Natural killer cell (primary cell): ENCODE results near the gene PCDHGA5. TPM values are rescaled to one million over a fixed set of nuclear protein-coding genes. Genes with fewer than 3 reads are reported as not detected.
"Not testable (repeated sequence)": the region's sequence is repeated elsewhere in the genome, so short reads cannot be mapped to it uniquely, and the experiment has no call there.

ENCODE experiments used
- ATAC-seq, 3 donors: fragments of 150-1000 bp in 2 of 3; fragments of 200-7000 bp in 1 of 3; cut with Tn5 transposase; 1 replicate in 1 of 3; 2 replicates in 2 of 3; pipeline ENCODE4 v1.10.0; 2021; ENCODE audit warnings: mild to moderate bottlenecking in 2 of 3, moderate library complexity in 2 of 3
- DNase-seq, 2 donors: peaks; one replicate each; pipeline versions ENCODE4 v3.0.0 to v3.0.0-alpha.2; 2013 to 2021; ENCODE audit warnings: mixed read lengths in 1 of 2
- H3K27ac ChIP-seq: one replicate; pipeline ENCODE4 v1.5.1; 2013; ENCODE audit warnings: mild to moderate bottlenecking, low read length
- H3K27me3 ChIP-seq: one replicate; pipeline ENCODE4 v1.6.1; 2013; ENCODE audit warnings: low read length; ENCODE audit not compliant: control insufficient read depth, insufficient read depth
- H3K36me3 ChIP-seq: one replicate; pipeline ENCODE4 v1.6.1; 2013; ENCODE audit warnings: low read length; ENCODE audit not compliant: control insufficient read depth, insufficient read depth
- H3K4me1 ChIP-seq: one replicate; pipeline ENCODE4 v1.6.1; 2013; ENCODE audit warnings: low read length; ENCODE audit not compliant: control insufficient read depth, insufficient read depth
- H3K4me3 ChIP-seq: one replicate; pipeline ENCODE4 v1.5.1; 2013; ENCODE audit warnings: low read length
- H3K9me3 ChIP-seq: one replicate; pipeline ENCODE4 v1.6.1; 2013; ENCODE audit warnings: low read length; ENCODE audit not compliant: control insufficient read depth, insufficient read depth
- H3K27ac Mint-ChIP-seq, 2 donors: one replicate each; pipeline ENCODE4 v1.8.0; 2022; ENCODE audit warnings: mild to moderate bottlenecking in 2 of 2, mixed read lengths in 2 of 2, moderate library complexity in 1 of 2
- H3K27me3 Mint-ChIP-seq, 2 donors: one replicate each; pipeline ENCODE4 v1.8.0; 2022; ENCODE audit warnings: low read depth in 2 of 2, mixed read lengths in 2 of 2
- H3K36me3 Mint-ChIP-seq: one replicate; pipeline ENCODE4 v1.8.0; 2022; ENCODE audit warnings: mixed read lengths
- H3K4me1 Mint-ChIP-seq, 2 donors: one replicate each; pipeline ENCODE4 v1.8.0; 2022; ENCODE audit warnings: mixed read lengths in 2 of 2
- H3K4me3 Mint-ChIP-seq: one replicate; pipeline ENCODE4 v1.8.0; 2022; ENCODE audit warnings: mild to moderate bottlenecking, moderate library complexity, mixed read lengths
- H3K9me3 Mint-ChIP-seq, 2 donors: one replicate each; pipeline ENCODE4 v1.8.0; 2022; ENCODE audit warnings: mixed read lengths in 2 of 2
- WGBS: methylation state at CpG from one replicate; pipeline ENCODE4 v1.1.7; 2013; ENCODE audit warnings: missing lambda C conversion rate; ENCODE audit not compliant: insufficient coverage; 5-methylcytosine and 5-hydroxymethylcytosine counted together
- intact Hi-C: fragments of 100-400 bp; cut with micrococcal nuclease; formaldehyde crosslinking; loops from one replicate; pipeline ENCODE4 v1.14.2; 2022
- total RNA-seq, 4 donors: library from RNA; stranded (reverse); fragments of 120-200 nt in 1 of 4; gene quantifications; one replicate each; pipeline versions ENCODE4 v1.2.3 to v1.2.4, GENCODE V29; 2013 to 2022
- TF ChIP-seq, protein P1 (sequence below): fragments of 200-600 bp; IDR thresholded peaks from one replicate; pipeline ENCODE4 v1.8.0; 2022; ENCODE audit warnings: antibody characterized with exemption

PCDHGA5 gene
- total RNA-seq, 3 donors from 2014 or later (not counting 1 experiment from before 2014, with no cell fraction given) = 0.12 to 0.30 (median 0.20) TPM

DNA sequence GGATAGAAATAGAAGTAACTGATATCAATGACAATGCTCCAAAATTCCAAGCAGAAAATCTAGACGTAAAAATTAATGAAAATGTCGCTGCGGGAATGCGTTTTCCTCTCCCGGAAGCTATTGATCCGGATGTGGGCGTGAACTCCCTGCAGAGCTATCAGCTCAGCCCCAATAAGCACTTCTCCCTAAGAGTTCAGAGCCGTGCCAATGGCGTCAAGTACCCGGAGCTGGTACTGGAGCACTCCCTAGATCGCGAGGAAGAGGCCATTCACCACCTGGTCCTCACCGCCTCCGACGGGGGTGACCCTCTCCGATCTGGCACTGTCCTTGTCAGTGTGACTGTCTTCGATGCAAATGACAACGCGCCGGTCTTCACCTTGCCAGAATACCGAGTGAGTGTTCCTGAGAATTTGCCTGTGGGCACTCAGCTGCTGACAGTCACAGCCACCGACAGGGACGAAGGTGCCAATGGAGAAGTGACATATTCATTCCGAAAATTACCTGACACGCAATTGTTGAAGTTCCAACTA is 49.6 kb downstream of the PCDHGA5 start:
- peak overlapping the region; percentile 93 for H3K4me3 Mint-ChIP-seq
- 22% methylated on average over 23 of the region's 25 CpGs for WGBS
- H3K4me1 Mint-ChIP-seq = peaks cover 38 to 51% of the 10 kb centered on the region in 2 donors
- Histone ChIP-seq H3K4me1 (peaks cover 25% of the 10 kb centered on the region), H3K27ac (no peak overlapping the region), H3K36me3 (no peaks in the 10 kb centered on the region), H3K27me3 (peaks cover 68% of the 10 kb centered on the region), H3K4me3 (peak overlapping the region; percentile 22), H3K9me3 (peaks cover 24% of the 10 kb centered on the region)
- H3K9me3 Mint-ChIP-seq = peaks cover 2 to 7% of the 10 kb centered on the region in 2 donors
- H3K27me3 Mint-ChIP-seq = peaks cover 52 to 63% of the 10 kb centered on the region in 2 donors
- H3K36me3 Mint-ChIP-seq = peaks cover 36% of the 10 kb centered on the region
- H3K27ac Mint-ChIP-seq = peak overlapping the region; percentile 61 to 82
- intact Hi-C loops = loop anchor here (2.0 to 5.0 kb wide), 2 partner anchors 99 to 151 kb away; no protein-coding TSS in a partner anchor
- DNase-seq (no peak), ATAC-seq (no peak)
- TF ChIP-seq, protein P1, sequence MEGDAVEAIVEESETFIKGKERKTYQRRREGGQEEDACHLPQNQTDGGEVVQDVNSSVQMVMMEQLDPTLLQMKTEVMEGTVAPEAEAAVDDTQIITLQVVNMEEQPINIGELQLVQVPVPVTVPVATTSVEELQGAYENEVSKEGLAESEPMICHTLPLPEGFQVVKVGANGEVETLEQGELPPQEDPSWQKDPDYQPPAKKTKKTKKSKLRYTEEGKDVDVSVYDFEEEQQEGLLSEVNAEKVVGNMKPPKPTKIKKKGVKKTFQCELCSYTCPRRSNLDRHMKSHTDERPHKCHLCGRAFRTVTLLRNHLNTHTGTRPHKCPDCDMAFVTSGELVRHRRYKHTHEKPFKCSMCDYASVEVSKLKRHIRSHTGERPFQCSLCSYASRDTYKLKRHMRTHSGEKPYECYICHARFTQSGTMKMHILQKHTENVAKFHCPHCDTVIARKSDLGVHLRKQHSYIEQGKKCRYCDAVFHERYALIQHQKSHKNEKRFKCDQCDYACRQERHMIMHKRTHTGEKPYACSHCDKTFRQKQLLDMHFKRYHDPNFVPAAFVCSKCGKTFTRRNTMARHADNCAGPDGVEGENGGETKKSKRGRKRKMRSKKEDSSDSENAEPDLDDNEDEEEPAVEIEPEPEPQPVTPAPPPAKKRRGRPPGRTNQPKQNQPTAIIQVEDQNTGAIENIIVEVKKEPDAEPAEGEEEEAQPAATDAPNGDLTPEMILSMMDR = no peak

DNA sequence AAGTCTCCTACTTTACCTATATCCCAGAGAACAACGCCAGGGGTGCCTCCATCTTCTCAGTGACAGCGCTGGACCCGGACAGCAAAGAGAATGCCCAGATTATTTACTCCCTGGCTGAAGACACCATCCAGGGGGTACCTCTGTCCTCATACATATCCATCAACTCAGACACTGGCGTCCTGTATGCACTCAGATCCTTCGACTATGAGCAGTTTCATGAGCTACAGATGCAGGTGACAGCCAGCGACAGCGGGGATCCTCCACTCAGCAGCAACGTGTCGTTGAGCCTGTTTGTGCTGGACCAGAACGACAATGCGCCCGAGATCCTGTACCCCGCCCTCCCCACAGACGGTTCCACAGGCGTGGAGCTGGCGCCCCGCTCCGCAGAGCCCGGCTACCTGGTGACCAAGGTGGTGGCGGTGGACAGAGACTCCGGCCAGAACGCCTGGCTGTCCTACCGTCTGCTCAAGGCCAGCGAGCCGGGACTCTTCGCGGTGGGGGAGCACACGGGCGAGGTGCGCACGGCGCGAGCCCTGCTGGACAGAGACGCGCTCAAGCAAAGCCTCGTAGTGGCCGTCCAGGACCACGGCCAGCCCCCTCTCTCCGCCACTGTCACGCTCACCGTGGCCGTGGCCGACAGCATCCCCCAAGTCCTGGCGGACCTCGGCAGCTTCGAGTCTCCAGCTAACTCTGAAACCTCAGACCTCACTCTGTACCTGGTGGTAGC is 50.7 kb downstream of the PCDHGA5 start:
- Mint-ChIP-seq H3K27ac (peak overlapping the region in 1 of 2 donors; percentile 82), H3K4me3 (peak overlapping the region; percentile 73), H3K27me3 (peaks cover 53 to 67% of the 10 kb centered on the region in 2 donors), H3K4me1 (peaks cover 38 to 47% of the 10 kb centered on the region in 2 donors), H3K36me3 (peaks cover 32% of the 10 kb centered on the region)
- not testable (repeated sequence) for ATAC-seq, H3K27ac ChIP-seq, H3K9me3 Mint-ChIP-seq, DNase-seq, H3K36me3 ChIP-seq, H3K4me3 ChIP-seq
- intact Hi-C loops = loop anchor here (5.0 kb wide), 1 partner anchor 98 kb away; no protein-coding TSS in a partner anchor
- peaks cover 27% of the 10 kb centered on the region for H3K9me3 ChIP-seq
- H3K4me1 ChIP-seq = peaks cover 25% of the 10 kb centered on the region
- WGBS = 43% methylated on average over 46 of the region's 46 CpGs
- H3K27me3 ChIP-seq = peaks cover 65% of the 10 kb centered on the region

DNA sequence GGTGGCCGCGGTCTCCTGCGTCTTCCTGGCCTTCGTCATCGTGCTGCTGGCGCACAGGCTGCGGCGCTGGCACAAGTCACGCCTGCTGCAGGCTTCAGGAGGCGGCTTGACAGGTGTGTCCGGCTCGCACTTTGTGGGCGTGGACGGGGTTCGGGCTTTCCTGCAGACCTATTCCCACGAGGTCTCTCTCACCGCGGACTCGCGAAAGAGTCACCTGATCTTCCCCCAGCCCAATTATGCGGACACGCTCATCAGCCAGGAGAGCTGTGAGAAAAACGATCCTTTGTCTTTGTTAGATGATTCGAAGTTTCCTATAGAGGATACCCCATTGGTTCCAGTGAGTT is 51.3 kb downstream of the PCDHGA5 start:
- H3K9me3 ChIP-seq = peaks cover 30% of the 10 kb centered on the region
- peaks cover 30% of the 10 kb centered on the region for H3K36me3 Mint-ChIP-seq

More for the DNA sequence above, 51.3 kb downstream of the PCDHGA5 start:
- Mint-ChIP-seq H3K27me3 (peaks cover 54 to 69% of the 10 kb centered on the region in 2 donors), H3K4me3 (peak overlapping the region; percentile 73), H3K4me1 (peaks cover 38 to 44% of the 10 kb centered on the region in 2 donors)
- H3K36me3 ChIP-seq, H3K27ac Mint-ChIP-seq, DNase-seq, H3K4me3 ChIP-seq, H3K27ac ChIP-seq, intact Hi-C loops, ATAC-seq, H3K9me3 Mint-ChIP-seq: not testable (repeated sequence)
- 25% methylated on average over 24 of the region's 24 CpGs for WGBS
- Histone ChIP-seq H3K4me1 (peaks cover 25% of the 10 kb centered on the region), H3K27me3 (peaks cover 65% of the 10 kb centered on the region)

Other genes starting within 250 kb of the PCDHGA5 start
- not detected for gene PCDHB4, start 242.3 kb upstream of the PCDHGA5 start, total RNA-seq
- gene PCDHB5, start 229.0 kb upstream of the PCDHGA5 start, total RNA-seq = not detected
- gene PCDHB6, start 214.1 kb upstream of the PCDHGA5 start, total RNA-seq = not detected
- gene PCDHB7, start 191.5 kb upstream of the PCDHGA5 start, total RNA-seq = not detected
- gene PCDHB8, start 186.4 kb upstream of the PCDHGA5 start, total RNA-seq = not detected
- gene PCDHB16, start 181.8 kb upstream of the PCDHGA5 start, total RNA-seq = not detected
- under 1 TPM in 1 of 3 donors, not detected in 2; 0.15 TPM for gene PCDHB9, start 177.0 kb upstream of the PCDHGA5 start, total RNA-seq
- under 1 TPM in 1 of 3 donors, not detected in 2; 0.15 TPM for gene PCDHB10, start 171.8 kb upstream of the PCDHGA5 start, total RNA-seq
- gene PCDHB11, start 164.5 kb upstream of the PCDHGA5 start, total RNA-seq = not detected
- gene PCDHB12, start 155.4 kb upstream of the PCDHGA5 start, total RNA-seq = not detected
- gene PCDHB13, start 150.2 kb upstream of the PCDHGA5 start, total RNA-seq = not detected
- not detected for gene PCDHB14, start 140.8 kb upstream of the PCDHGA5 start, total RNA-seq
- not detected for gene PCDHB15, start 118.8 kb upstream of the PCDHGA5 start, total RNA-seq
- under 1 TPM in 1 of 3 donors, not detected in 2; 0.73 TPM for gene SLC25A2, start 60.1 kb upstream of the PCDHGA5 start, total RNA-seq
- gene TAF7, start 43.4 kb upstream of the PCDHGA5 start, total RNA-seq = 10 to 100 TPM; 77.3 to 96.1 (median 89.4) TPM
- not detected for gene PCDHGA1, start 33.6 kb upstream of the PCDHGA5 start, total RNA-seq
- gene PCDHGA2, start 25.4 kb upstream of the PCDHGA5 start, total RNA-seq = not detected
- not detected for gene PCDHGA3, start 20.3 kb upstream of the PCDHGA5 start, total RNA-seq
- under 1 TPM in 1 of 3 donors, not detected in 2; 0.10 TPM for gene PCDHGB1, start 14.1 kb upstream of the PCDHGA5 start, total RNA-seq
- under 1 TPM in 2 of 3 donors, not detected in 1; 0.24 to 0.30 TPM for gene PCDHGA4, start 9.1 kb upstream of the PCDHGA5 start, total RNA-seq
- gene PCDHGB2, start 4.2 kb upstream of the PCDHGA5 start, total RNA-seq = 1 to 10 TPM in 1 of 3 donors, under 1 TPM in 2; 0.36 to 1.5 (median 0.49) TPM
- under 1 TPM in 2 of 3 donors, not detected in 1; 0.52 to 0.68 TPM for gene PCDHGB3, start 6.1 kb downstream of the PCDHGA5 start, total RNA-seq
- under 1 TPM; 0.20 to 0.75 (median 0.21) TPM for gene PCDHGA6, start 9.7 kb downstream of the PCDHGA5 start, total RNA-seq
- gene PCDHGA7, start 18.6 kb downstream of the PCDHGA5 start, total RNA-seq = under 1 TPM in 2 of 3 donors, not detected in 1; 0.26 to 0.68 TPM
- gene PCDHGB4, start 23.5 kb downstream of the PCDHGA5 start, total RNA-seq = under 1 TPM in 2 of 3 donors, not detected in 1; 0.31 to 0.40 TPM
- gene PCDHGA8, start 28.5 kb downstream of the PCDHGA5 start, total RNA-seq = under 1 TPM; 0.07 to 0.28 (median 0.09) TPM
- gene PCDHGB5, start 33.8 kb downstream of the PCDHGA5 start, total RNA-seq = 1 to 10 TPM; 1.3 to 4.2 (median 3.1) TPM
- 1 to 10 TPM in 2 of 3 donors, under 1 TPM in 1; 0.61 to 1.7 (median 1.0) TPM for gene PCDHGA9, start 38.6 kb downstream of the PCDHGA5 start, total RNA-seq
- 1 to 10 TPM; 2.1 to 5.9 (median 2.9) TPM for gene PCDHGB6, start 43.9 kb downstream of the PCDHGA5 start, total RNA-seq
- gene PCDHGA10, start 48.8 kb downstream of the PCDHGA5 start, total RNA-seq = 1 to 10 TPM in 2 of 3 donors, under 1 TPM in 1; 0.61 to 2.6 (median 2.1) TPM
- gene PCDHGB7, start 53.5 kb downstream of the PCDHGA5 start, total RNA-seq = 1 to 10 TPM in 2 of 3 donors, under 1 TPM in 1; 0.68 to 1.6 (median 1.2) TPM
- gene PCDHGA11, start 56.9 kb downstream of the PCDHGA5 start, total RNA-seq = 1 to 10 TPM in 1 of 3 donors, under 1 TPM in 2; 0.40 to 1.2 (median 0.83) TPM
- 1 to 10 TPM in 1 of 3 donors, under 1 TPM in 2; 0.35 to 1.1 (median 0.75) TPM for gene PCDHGA12, start 66.3 kb downstream of the PCDHGA5 start, total RNA-seq
- gene PCDHGC3, start 111.8 kb downstream of the PCDHGA5 start, total RNA-seq = 1 to 10 TPM in 1 of 3 donors, under 1 TPM in 2; 0.68 to 1.5 (median 0.75) TPM
- gene PCDHGC4, start 120.9 kb downstream of the PCDHGA5 start, total RNA-seq = under 1 TPM; 0.31 to 0.84 (median 0.45) TPM
- gene PCDHGC5, start 124.9 kb downstream of the PCDHGA5 start, total RNA-seq = under 1 TPM; 0.31 to 0.97 (median 0.50) TPM